ENCODE measurements around the gene INAFM1. TPM values are rescaled to one million over a fixed set of nuclear protein-coding genes. Genes with fewer than 3 reads are reported as not detected.

Gene INAFM1
- total RNA-seq, 3 donors from 2014 or later: 14.7 to 28.9 (median 16.7) TPM

GRCh38 chr19:47309038-47309437 is 34.4 kb downstream of the INAFM1 start:
- Histone ChIP-seq H3K36me3 (ENCODE audit: low read depth) (no peaks in the 10 kb centered on the region), H3K9me3 (no peaks in the 10 kb centered on the region), H3K4me3 (no peak overlapping the region), H3K4me1 (ENCODE audit: low read depth) (no peaks in the 10 kb centered on the region)
- no peak for DNase-seq
- TF ChIP-seq CTCF (IDR thresholded peaks at IDR 0.05): no peak
- ATAC-seq: no peak
- intact Hi-C loops (cut with DNase I, micrococcal nuclease): no loop called here

GRCh38 chr19:47309608-47310007 is 34.9 kb downstream of the INAFM1 start, which contains the start of gene C5AR1:
Gene C5AR1, plus strand, starts transcription at chr19:47309861. Its CDS starts 35 bp downstream, at chr19:47309896.
- TF ChIP-seq CTCF (IDR thresholded peaks at IDR 0.05): no peak
- H3K4me1 ChIP-seq (ENCODE audit: low read depth): no peaks in the 10 kb centered on the region
- H3K9me3 ChIP-seq: no peaks in the 10 kb centered on the region
- ATAC-seq (peak; percentile 38), DNase-seq (peak in 1 of 3 donors; percentile 18)
- intact Hi-C loops (cut with DNase I, micrococcal nuclease): no loop called here
- H3K4me3 ChIP-seq: no peak within 1 kb of the TSS
- H3K36me3 ChIP-seq (ENCODE audit: low read depth): no peaks in the 10 kb centered on the region

- intact Hi-C loops (cut with DNase I, micrococcal nuclease): no loop called here
- no peak for ATAC-seq
- H3K4me1 ChIP-seq (ENCODE audit: low read depth): no peaks in the 10 kb centered on the region
Measured at GRCh38 chr19:47310323-47310722, 35.6 kb downstream of the INAFM1 start.

GRCh38 chr19:47310819-47311218 is 36.1 kb downstream of the INAFM1 start:
- Histone ChIP-seq H3K9me3 (no peaks in the 10 kb centered on the region), H3K36me3 (ENCODE audit: low read depth) (no peaks in the 10 kb centered on the region), H3K4me3 (no peak overlapping the region), H3K4me1 (ENCODE audit: low read depth) (no peaks in the 10 kb centered on the region)
- no peak for TF ChIP-seq CTCF (IDR thresholded peaks at IDR 0.05)
- intact Hi-C loops (cut with DNase I, micrococcal nuclease): no loop called here
- peak; percentile 15 for ATAC-seq
- no peak for DNase-seq

More at GRCh38 chr19:47310323-47310722, 35.6 kb downstream of the INAFM1 start:
- DNase-seq: no peak
- Histone ChIP-seq H3K36me3 (ENCODE audit: low read depth) (no peaks in the 10 kb centered on the region), H3K4me3 (no peak overlapping the region), H3K9me3 (no peaks in the 10 kb centered on the region)
- no peak for TF ChIP-seq CTCF (IDR thresholded peaks at IDR 0.05)

GRCh38 chr19:47312366-47313006 is 37.8 kb downstream of the INAFM1 start:
- no peak for TF ChIP-seq CTCF (IDR thresholded peaks at IDR 0.05)
- H3K4me1 ChIP-seq (ENCODE audit: low read depth): no peaks in the 10 kb centered on the region
- DNase-seq (no peak), ATAC-seq (no peak)
- H3K4me3 ChIP-seq: no peak overlapping the region
- intact Hi-C loops (cut with DNase I, micrococcal nuclease): no loop called here
- no peaks in the 10 kb centered on the region for H3K36me3 ChIP-seq (ENCODE audit: low read depth)
- no peaks in the 10 kb centered on the region for H3K9me3 ChIP-seq
